ENCODE data around the gene ZNF580. TPM values are rescaled to one million over a fixed set of nuclear protein-coding genes. Genes with fewer than 3 reads are reported as not detected.

The ZNF580 gene
- total and polyA plus RNA-seq, 2 of the 13 experiments (the other 11 are each of a cell fraction or from before 2014, with no cell fraction given), result 4.4 to 6.0 TPM

DNA sequence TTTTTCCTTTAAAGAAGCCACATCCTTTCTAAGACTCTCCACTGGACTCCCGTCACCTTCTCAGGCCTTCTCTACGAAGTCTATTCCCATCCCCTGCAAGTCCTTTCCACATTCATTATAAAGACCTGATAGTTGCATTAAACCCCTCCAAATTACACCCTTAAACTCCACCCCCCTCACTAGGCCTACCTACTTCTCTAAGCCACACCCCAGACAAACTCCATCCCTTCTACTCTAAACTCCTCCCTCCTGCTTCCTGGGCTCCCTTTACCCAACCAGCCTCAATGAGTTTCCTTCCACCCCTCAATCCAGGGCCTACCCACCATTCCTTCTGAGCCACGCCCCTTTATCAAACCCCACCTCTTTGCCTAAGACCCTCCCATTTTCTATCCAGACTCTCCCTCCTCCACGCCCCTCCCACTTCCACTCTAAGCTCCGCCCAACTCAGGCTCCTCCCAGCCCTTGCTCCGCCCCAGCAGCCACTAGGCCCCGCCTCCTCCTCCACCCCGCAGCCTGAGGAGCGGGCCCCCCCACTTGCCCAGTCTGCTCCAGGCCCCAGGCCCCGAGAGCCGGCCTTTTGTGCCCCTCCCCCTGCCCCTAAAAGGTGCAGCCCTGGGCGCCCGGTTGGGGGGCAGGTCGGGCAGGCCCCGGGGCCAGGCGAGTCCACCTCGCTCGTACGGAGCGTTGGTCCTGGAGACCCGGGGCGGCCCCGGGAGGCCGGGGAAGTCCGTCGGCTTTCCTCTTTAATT is 41.9 kb upstream of the ZNF580 start (continued):
- TF ChIP-seq RFX5 (IDR thresholded peaks at IDR 0.05; ENCODE audit: low read depth, low read length), result 0 out of 2 replicates have a peak, but pooled peaks have one; percentile 15
- TF ChIP-seq, protein P1, sequence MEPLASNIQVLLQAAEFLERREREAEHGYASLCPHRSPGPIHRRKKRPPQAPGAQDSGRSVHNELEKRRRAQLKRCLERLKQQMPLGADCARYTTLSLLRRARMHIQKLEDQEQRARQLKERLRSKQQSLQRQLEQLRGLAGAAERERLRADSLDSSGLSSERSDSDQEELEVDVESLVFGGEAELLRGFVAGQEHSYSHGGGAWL (CRISPR knock-in tag; IDR thresholded peaks at IDR 0.05), result peak; percentile 87; the same call in 1 of the 2 replicates
- TF ChIP-seq BCL6 (CRISPR knock-in tag; IDR thresholded peaks at IDR 0.05), result peak; percentile 46
- TF ChIP-seq, protein P2, sequence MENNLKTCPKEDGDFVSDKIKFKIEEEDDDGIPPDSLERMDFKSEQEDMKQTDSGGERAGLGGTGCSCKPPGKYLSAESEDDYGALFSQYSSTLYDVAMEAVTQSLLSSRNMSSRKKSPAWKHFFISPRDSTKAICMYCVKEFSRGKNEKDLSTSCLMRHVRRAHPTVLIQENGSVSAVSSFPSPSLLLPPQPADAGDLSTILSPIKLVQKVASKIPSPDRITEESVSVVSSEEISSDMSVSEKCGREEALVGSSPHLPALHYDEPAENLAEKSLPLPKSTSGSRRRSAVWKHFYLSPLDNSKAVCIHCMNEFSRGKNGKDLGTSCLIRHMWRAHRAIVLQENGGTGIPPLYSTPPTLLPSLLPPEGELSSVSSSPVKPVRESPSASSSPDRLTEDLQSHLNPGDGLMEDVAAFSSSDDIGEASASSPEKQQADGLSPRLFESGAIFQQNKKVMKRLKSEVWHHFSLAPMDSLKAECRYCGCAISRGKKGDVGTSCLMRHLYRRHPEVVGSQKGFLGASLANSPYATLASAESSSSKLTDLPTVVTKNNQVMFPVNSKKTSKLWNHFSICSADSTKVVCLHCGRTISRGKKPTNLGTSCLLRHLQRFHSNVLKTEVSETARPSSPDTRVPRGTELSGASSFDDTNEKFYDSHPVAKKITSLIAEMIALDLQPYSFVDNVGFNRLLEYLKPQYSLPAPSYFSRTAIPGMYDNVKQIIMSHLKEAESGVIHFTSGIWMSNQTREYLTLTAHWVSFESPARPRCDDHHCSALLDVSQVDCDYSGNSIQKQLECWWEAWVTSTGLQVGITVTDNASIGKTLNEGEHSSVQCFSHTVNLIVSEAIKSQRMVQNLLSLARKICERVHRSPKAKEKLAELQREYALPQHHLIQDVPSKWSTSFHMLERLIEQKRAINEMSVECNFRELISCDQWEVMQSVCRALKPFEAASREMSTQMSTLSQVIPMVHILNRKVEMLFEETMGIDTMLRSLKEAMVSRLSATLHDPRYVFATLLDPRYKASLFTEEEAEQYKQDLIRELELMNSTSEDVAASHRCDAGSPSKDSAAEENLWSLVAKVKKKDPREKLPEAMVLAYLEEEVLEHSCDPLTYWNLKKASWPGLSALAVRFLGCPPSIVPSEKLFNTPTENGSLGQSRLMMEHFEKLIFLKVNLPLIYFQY (CRISPR knock-in tag; IDR thresholded peaks at IDR 0.05; ENCODE audit: borderline replicate concordance), result peak; percentile 64
- no peak for TF ChIP-seq ZNF75D (CRISPR knock-in tag; IDR thresholded peaks at IDR 0.05; ENCODE audit: borderline replicate concordance)
- TF ChIP-seq, protein P3, sequence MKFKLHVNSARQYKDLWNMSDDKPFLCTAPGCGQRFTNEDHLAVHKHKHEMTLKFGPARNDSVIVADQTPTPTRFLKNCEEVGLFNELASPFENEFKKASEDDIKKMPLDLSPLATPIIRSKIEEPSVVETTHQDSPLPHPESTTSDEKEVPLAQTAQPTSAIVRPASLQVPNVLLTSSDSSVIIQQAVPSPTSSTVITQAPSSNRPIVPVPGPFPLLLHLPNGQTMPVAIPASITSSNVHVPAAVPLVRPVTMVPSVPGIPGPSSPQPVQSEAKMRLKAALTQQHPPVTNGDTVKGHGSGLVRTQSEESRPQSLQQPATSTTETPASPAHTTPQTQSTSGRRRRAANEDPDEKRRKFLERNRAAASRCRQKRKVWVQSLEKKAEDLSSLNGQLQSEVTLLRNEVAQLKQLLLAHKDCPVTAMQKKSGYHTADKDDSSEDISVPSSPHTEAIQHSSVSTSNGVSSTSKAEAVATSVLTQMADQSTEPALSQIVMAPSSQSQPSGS (CRISPR knock-in tag; IDR thresholded peaks at IDR 0.05), result peak; percentile 51; the same call in 1 of the 2 replicates
- TF ChIP-seq ZNF672 (CRISPR knock-in tag; IDR thresholded peaks at IDR 0.05), result no peak
- TF ChIP-seq, protein P4, sequence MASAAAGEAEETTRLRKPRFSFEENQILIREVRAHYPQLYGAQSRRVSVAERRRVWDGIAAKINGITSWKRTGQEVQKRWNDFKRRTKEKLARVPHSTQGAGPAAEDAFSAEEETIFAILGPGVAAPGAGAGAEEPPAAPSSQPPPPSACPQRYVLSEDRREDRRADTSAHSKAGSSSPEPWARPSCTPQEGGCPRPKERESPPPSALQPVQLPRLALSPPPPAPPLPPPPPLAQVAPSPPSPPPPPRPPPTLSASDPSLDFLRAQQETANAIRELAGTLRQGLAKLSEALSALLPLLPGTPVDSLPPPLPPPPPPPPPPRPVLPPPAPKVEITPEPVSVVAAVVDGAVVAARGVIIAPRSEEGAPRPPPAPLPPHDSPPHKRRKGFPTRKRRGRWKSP (CRISPR knock-in tag; IDR thresholded peaks at IDR 0.05), result peak; percentile 68; the same call in 1 of the 2 replicates
- TF ChIP-seq, protein P5, sequence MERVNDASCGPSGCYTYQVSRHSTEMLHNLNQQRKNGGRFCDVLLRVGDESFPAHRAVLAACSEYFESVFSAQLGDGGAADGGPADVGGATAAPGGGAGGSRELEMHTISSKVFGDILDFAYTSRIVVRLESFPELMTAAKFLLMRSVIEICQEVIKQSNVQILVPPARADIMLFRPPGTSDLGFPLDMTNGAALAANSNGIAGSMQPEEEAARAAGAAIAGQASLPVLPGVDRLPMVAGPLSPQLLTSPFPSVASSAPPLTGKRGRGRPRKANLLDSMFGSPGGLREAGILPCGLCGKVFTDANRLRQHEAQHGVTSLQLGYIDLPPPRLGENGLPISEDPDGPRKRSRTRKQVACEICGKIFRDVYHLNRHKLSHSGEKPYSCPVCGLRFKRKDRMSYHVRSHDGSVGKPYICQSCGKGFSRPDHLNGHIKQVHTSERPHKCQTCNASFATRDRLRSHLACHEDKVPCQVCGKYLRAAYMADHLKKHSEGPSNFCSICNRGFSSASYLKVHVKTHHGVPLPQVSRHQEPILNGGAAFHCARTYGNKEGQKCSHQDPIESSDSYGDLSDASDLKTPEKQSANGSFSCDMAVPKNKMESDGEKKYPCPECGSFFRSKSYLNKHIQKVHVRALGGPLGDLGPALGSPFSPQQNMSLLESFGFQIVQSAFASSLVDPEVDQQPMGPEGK (CRISPR knock-in tag; IDR thresholded peaks at IDR 0.05), result peak; percentile 91; the same call in 1 of the 2 replicates
- no peak for TF ChIP-seq ZNF703 (CRISPR knock-in tag; IDR thresholded peaks at IDR 0.05; ENCODE audit: borderline replicate concordance)
- 0 out of 2 replicates have a peak, but pooled peaks have one; percentile 14 for TF ChIP-seq SOX5 (CRISPR knock-in tag; IDR thresholded peaks at IDR 0.05; ENCODE audit: borderline replicate concordance)
- no peak for TF ChIP-seq FOXC1 (CRISPR knock-in tag; IDR thresholded peaks at IDR 0.05; ENCODE audit: borderline replicate concordance)
- TF ChIP-seq IRX3 (CRISPR knock-in tag; IDR thresholded peaks at IDR 0.05; ENCODE audit: borderline replicate concordance, low read depth), result peak; percentile 67; the same call in 1 of the 2 replicates
- TF ChIP-seq XRCC5 (optimal IDR thresholded peaks at IDR 0.05; ENCODE audit: low read length), result peak; percentile 47
- TF ChIP-seq RXRA (CRISPR knock-in tag; IDR thresholded peaks at IDR 0.05), result peak; percentile 56; the same call in 1 of the 2 replicates
- TF ChIP-seq SP5 (CRISPR knock-in tag; IDR thresholded peaks at IDR 0.05; ENCODE audit: borderline replicate concordance, low read depth), result no peak; the same call in 1 of the 2 replicates
- TF ChIP-seq ZNF761 (CRISPR knock-in tag; conservative IDR thresholded peaks at IDR 0.05), result no peak
- TF ChIP-seq THAP11 (CRISPR knock-in tag; IDR thresholded peaks at IDR 0.05), result no peak
- peak; percentile 73; the same call in 1 of the 2 replicates for TF ChIP-seq KLF15 (CRISPR knock-in tag; IDR thresholded peaks at IDR 0.05; ENCODE audit: borderline replicate concordance)
- TF ChIP-seq HOXA3 (CRISPR knock-in tag; IDR thresholded peaks at IDR 0.05), result no peak
- 0 out of 2 replicates have a peak, but pooled peaks have one; percentile 9 for TF ChIP-seq ZNF605 (CRISPR knock-in tag; IDR thresholded peaks at IDR 0.05)
